ENCODE results near the gene ABCC1. TPM values are rescaled to one million over a fixed set of nuclear protein-coding genes. Genes with fewer than 3 reads are reported as not detected.

Gene ABCC1
- total RNA-seq, 2 donors from 2014 or later = 22.0 to 22.2 TPM

- H3K36me3 ChIP-seq = peaks cover 22% of the 10 kb centered on the region
- no peaks in the 10 kb centered on the region for H3K9me3 ChIP-seq
- no peaks in the 10 kb centered on the region for H3K4me1 ChIP-seq
- intact Hi-C loops (cut with DNase I) = no loop called here
- no peaks in the 10 kb centered on the region for H3K27me3 ChIP-seq
- no peak overlapping the region for H3K4me3 ChIP-seq
- no peak for TF ChIP-seq CTCF (IDR thresholded peaks at IDR 0.05)
- no peak overlapping the region for H3K27ac ChIP-seq
- H3K9ac ChIP-seq (ENCODE audit: low read depth in 2 of 2, low read length in 2 of 2) = no peak overlapping the region
- no peak for DNase-seq
Observed at GRCh38 chr16:16112450-16113053, 163.1 kb downstream of the ABCC1 start.

- no peaks in the 10 kb centered on the region for H3K4me1 ChIP-seq
- intact Hi-C loops (cut with DNase I) = no loop called here
- H3K9ac ChIP-seq (ENCODE audit: low read depth in 2 of 2, low read length in 2 of 2) = no peak overlapping the region
- H3K36me3 ChIP-seq = peaks cover 22% of the 10 kb centered on the region
- no peak overlapping the region for H3K27ac ChIP-seq
- no peaks in the 10 kb centered on the region for H3K9me3 ChIP-seq
- TF ChIP-seq CTCF (IDR thresholded peaks at IDR 0.05) = no peak
- DNase-seq = no peak
- H3K4me3 ChIP-seq = no peak overlapping the region
- H3K27me3 ChIP-seq = no peaks in the 10 kb centered on the region
Observed at GRCh38 chr16:16113076-16113475, 163.7 kb downstream of the ABCC1 start.

GRCh38 chr16:16116841-16117240 is 167.4 kb downstream of the ABCC1 start:
- TF ChIP-seq CTCF (IDR thresholded peaks at IDR 0.05) = no peak
- intact Hi-C loops (cut with DNase I) = no loop called here
- Histone ChIP-seq H3K9ac (ENCODE audit: low read depth in 2 of 2, low read length in 2 of 2) (no peak overlapping the region), H3K27me3 (no peaks in the 10 kb centered on the region), H3K36me3 (peaks cover 22% of the 10 kb centered on the region), H3K4me1 (peaks cover 6% of the 10 kb centered on the region), H3K27ac (no peak overlapping the region), H3K9me3 (no peaks in the 10 kb centered on the region), H3K4me3 (no peak overlapping the region)
- no peak for DNase-seq

GRCh38 chr16:16118337-16118736 is 168.9 kb downstream of the ABCC1 start:
- peaks cover 6% of the 10 kb centered on the region for H3K4me1 ChIP-seq
- no peak overlapping the region for H3K27ac ChIP-seq
- no peak overlapping the region for H3K9ac ChIP-seq (ENCODE audit: low read depth in 2 of 2, low read length in 2 of 2)
- no peak for TF ChIP-seq CTCF (IDR thresholded peaks at IDR 0.05)
- DNase-seq = no peak
- intact Hi-C loops (cut with DNase I) = no loop called here
- H3K4me3 ChIP-seq = no peak overlapping the region
- no peaks in the 10 kb centered on the region for H3K9me3 ChIP-seq
- H3K36me3 ChIP-seq = peaks cover 13% of the 10 kb centered on the region
- H3K27me3 ChIP-seq = no peaks in the 10 kb centered on the region

GRCh38 chr16:16120044-16120381 is 170.6 kb downstream of the ABCC1 start:
- H3K9me3 ChIP-seq = no peaks in the 10 kb centered on the region
- H3K36me3 ChIP-seq = peaks cover 13% of the 10 kb centered on the region
- no peak overlapping the region for H3K27ac ChIP-seq
- H3K27me3 ChIP-seq = no peaks in the 10 kb centered on the region
- H3K4me1 ChIP-seq = peaks cover 6% of the 10 kb centered on the region
- H3K9ac ChIP-seq (ENCODE audit: low read depth in 2 of 2, low read length in 2 of 2) = no peak overlapping the region
- no peak overlapping the region for H3K4me3 ChIP-seq
- no peak for TF ChIP-seq CTCF (IDR thresholded peaks at IDR 0.05)
- DNase-seq = peak; percentile 63
- intact Hi-C loops (cut with DNase I) = loop anchor here (10.0 kb wide), 1 partner anchor 355 kb away; no protein-coding TSS in a partner anchor

All from colonic mucosa (tissue), 4 donors.